ENCODE measurements around the gene OR4D9. TPM values are rescaled to one million over a fixed set of nuclear protein-coding genes. Genes with fewer than 3 reads are reported as not detected.

OR4D9 gene
- polyA plus RNA-seq, 1 of the 3 experiments (the other 2 are of a cell fraction), result not detected

DNA sequence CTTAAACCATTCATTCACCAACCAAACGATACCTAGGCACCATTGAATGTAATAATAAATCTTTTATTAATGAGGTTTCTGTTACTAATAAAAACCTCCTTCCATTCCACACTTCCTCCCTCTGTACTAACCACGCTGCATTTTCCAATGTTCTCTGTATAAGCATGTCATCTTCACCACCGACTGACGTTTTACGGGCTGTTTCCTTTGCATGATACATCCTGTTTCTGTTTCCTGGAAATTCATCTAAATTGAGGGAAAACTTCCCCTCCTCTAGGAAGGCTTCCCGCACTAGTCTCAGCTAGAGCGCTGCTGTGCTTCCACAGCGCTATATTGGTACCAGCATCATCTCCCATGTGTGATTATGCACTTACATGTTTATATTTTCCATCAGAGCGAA lies 36.2 kb upstream of the OR4D9 start:
- no peaks in the 10 kb centered on the region for H3K27me3 ChIP-seq (ENCODE audit: insufficient read depth)
- H3K27ac ChIP-seq (ENCODE audit: low read depth in 2 of 2, low read length in 1 of 2), result no peak overlapping the region
- no peak overlapping the region for H2AFZ ChIP-seq (ENCODE audit: low read depth)
- H3K9me3 ChIP-seq, result no peaks in the 10 kb centered on the region
- no peaks in the 10 kb centered on the region for H3K9me2 ChIP-seq
- TF ChIP-seq GABPA (IDR thresholded peaks at IDR 0.05; ENCODE audit: low read depth) (no peak), FOXJ3 (CRISPR knock-in tag; IDR thresholded peaks at IDR 0.05) (no peak), RAD21 (IDR thresholded peaks at IDR 0.05; ENCODE audit: low read length) (no peak), EP300 (IDR thresholded peaks at IDR 0.05; ENCODE audit: borderline replicate concordance in 1 of 2, low read depth in 1 of 2, low read length in 1 of 2) (no peak), RCOR1 (IDR thresholded peaks at IDR 0.05; ENCODE audit: low read length) (no peak), RFX5 (IDR thresholded peaks at IDR 0.05; ENCODE audit: low read length) (no peak), MEF2A (IDR thresholded peaks at IDR 0.05; ENCODE audit: borderline replicate concordance, low read depth) (no peak), MAX (IDR thresholded peaks at IDR 0.05; ENCODE audit: low read depth) (no peak), MXI1 (IDR thresholded peaks at IDR 0.05; ENCODE audit: low read depth, low read length) (no peak), CTCF (IDR thresholded peaks at IDR 0.05) (no peak), JUND (IDR thresholded peaks at IDR 0.05) (no peak)
- TF ChIP-seq, protein P1, sequence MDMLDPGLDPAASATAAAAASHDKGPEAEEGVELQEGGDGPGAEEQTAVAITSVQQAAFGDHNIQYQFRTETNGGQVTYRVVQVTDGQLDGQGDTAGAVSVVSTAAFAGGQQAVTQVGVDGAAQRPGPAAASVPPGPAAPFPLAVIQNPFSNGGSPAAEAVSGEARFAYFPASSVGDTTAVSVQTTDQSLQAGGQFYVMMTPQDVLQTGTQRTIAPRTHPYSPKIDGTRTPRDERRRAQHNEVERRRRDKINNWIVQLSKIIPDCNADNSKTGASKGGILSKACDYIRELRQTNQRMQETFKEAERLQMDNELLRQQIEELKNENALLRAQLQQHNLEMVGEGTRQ (IDR thresholded peaks at IDR 0.05; ENCODE audit: borderline replicate concordance, low read depth, low read length), result no peak
- TF ChIP-seq, protein P2, sequence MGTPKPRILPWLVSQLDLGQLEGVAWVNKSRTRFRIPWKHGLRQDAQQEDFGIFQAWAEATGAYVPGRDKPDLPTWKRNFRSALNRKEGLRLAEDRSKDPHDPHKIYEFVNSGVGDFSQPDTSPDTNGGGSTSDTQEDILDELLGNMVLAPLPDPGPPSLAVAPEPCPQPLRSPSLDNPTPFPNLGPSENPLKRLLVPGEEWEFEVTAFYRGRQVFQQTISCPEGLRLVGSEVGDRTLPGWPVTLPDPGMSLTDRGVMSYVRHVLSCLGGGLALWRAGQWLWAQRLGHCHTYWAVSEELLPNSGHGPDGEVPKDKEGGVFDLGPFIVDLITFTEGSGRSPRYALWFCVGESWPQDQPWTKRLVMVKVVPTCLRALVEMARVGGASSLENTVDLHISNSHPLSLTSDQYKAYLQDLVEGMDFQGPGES (IDR thresholded peaks at IDR 0.05; ENCODE audit: low read depth, low read length), result no peak
- POLR2A ChIA-PET, result no interaction called here
- no peaks in the 10 kb centered on the region for H3F3A ChIP-seq (replicated peaks; ENCODE audit: insufficient read depth)
- no peaks in the 10 kb centered on the region for H4K20me1 ChIP-seq (ENCODE audit: insufficient read depth)
- 3% methylated on average over 9 of the region's 9 CpGs for WGBS (ENCODE audit: low lambda C conversion rate)
- no peak overlapping the region for H3K4me3 ChIP-seq (ENCODE audit: low read depth in 2 of 2, low read length in 1 of 2)
- H3K9ac ChIP-seq, result no peak overlapping the region
- no peak for DNase-seq
- no peaks in the 10 kb centered on the region for H3K4me1 ChIP-seq (ENCODE audit: control insufficient read depth in 1 of 2, insufficient read depth in 2 of 2, low read depth in 1 of 2, low read length in 1 of 2)
- CTCF ChIA-PET, result no interaction called here
- no peak overlapping the region for H3K4me2 ChIP-seq
- no peaks in the 10 kb centered on the region for H3K79me2 ChIP-seq (ENCODE audit: insufficient read depth)
- H3K36me3 ChIP-seq (replicated peaks in 1 of 2; ENCODE audit: control insufficient read depth in 1 of 2, insufficient read depth in 2 of 2, low read length in 1 of 2), result no peaks in the 10 kb centered on the region

DNA sequence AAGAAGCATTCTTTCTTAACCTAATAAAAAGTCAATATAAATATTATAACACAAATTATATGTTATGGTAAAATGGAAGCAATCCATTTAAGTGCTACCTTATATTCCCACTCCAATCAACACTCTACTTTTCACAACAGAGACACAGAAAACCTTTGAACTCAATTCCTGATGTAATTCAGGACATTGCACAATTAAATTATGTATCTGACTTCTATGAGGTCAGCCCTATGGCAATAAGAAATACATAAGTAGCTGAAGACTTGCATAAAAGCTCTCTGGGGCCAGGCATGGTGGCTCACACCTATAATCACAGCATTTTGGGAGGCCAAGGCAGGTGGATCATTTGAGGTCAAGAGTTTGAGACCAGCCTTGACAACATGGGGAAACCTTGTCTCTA lies 31.4 kb upstream of the OR4D9 start:
- Histone ChIP-seq H3K79me2 (ENCODE audit: insufficient read depth) (no peaks in the 10 kb centered on the region), H3F3A (replicated peaks; ENCODE audit: insufficient read depth) (no peaks in the 10 kb centered on the region), H3K9ac (no peak overlapping the region), H3K4me2 (no peak overlapping the region), H3K27me3 (ENCODE audit: insufficient read depth) (no peaks in the 10 kb centered on the region; the same call in 1 of the 2 replicates), H3K36me3 (replicated peaks in 1 of 2; ENCODE audit: control insufficient read depth in 1 of 2, insufficient read depth in 2 of 2, low read length in 1 of 2) (no peaks in the 10 kb centered on the region), H3K4me3 (ENCODE audit: low read depth in 2 of 2, low read length in 1 of 2) (no peak overlapping the region), H3K9me3 (no peaks in the 10 kb centered on the region), H4K20me1 (ENCODE audit: insufficient read depth) (no peaks in the 10 kb centered on the region), H2AFZ (ENCODE audit: low read depth) (no peak overlapping the region), H3K27ac (ENCODE audit: low read depth in 2 of 2, low read length in 1 of 2) (no peak overlapping the region), H3K9me2 (no peaks in the 10 kb centered on the region), H3K4me1 (ENCODE audit: control insufficient read depth in 1 of 2, insufficient read depth in 2 of 2, low read depth in 1 of 2, low read length in 1 of 2) (no peaks in the 10 kb centered on the region)
- POLR2A ChIA-PET, result no interaction called here
- no peak for DNase-seq
- CTCF ChIA-PET, result no interaction called here
- TF ChIP-seq CHD2 (IDR thresholded peaks at IDR 0.05; ENCODE audit: low read length, partially characterized antibody), result no peak
- TF ChIP-seq, protein P2 (IDR thresholded peaks at IDR 0.05; ENCODE audit: low read depth, low read length), result no peak
- no peak for TF ChIP-seq ZBTB33 (IDR thresholded peaks at IDR 0.05; ENCODE audit: borderline replicate concordance, low read depth)
- no peak for TF ChIP-seq EZH2phosphoT487 (IDR thresholded peaks at IDR 0.05; ENCODE audit: borderline replicate concordance, low read depth)
- no peak for TF ChIP-seq CTCF (IDR thresholded peaks at IDR 0.05)
- TF ChIP-seq YY1 (IDR thresholded peaks at IDR 0.05; ENCODE audit: low read depth), result no peak
